HG02798 (cell line): Measurements from ENCODE around the gene CELA2B.
"Not testable (repeated sequence)": the region's sequence is repeated elsewhere in the genome, so short reads cannot be mapped to it uniquely, and the experiment has no call there.

Experiments used
- ATAC-seq: cut with Tn5 transposase; IDR thresholded peaks from one replicate; pipeline ENCODE4 v1.9.1; 2021; ENCODE audit warnings: mild to moderate bottlenecking; ENCODE audit not compliant: unreplicated experiment, poor library complexity

Gene CELA2B

DNA sequence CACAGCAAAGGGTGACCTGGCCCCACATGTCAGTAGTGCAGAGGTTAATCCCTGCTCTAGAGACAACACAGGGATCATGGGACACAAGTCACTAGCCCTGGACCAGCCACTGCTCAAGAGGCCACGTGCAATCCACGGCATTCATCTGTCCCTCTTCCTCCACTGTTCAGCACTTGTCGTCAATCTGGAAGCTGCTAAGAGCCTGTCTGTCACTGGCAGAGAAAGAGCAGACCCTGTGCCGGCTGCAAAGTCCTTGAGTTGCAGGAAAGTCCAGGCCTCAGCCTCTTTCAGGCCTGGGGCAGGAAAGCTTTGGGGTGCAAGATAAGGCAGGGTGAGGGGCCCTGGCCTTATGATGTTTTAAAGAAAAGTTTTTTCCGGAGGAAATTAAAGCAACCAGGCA lies 16.7 kb downstream of the CELA2B start:
- ATAC-seq, result no peak

DNA sequence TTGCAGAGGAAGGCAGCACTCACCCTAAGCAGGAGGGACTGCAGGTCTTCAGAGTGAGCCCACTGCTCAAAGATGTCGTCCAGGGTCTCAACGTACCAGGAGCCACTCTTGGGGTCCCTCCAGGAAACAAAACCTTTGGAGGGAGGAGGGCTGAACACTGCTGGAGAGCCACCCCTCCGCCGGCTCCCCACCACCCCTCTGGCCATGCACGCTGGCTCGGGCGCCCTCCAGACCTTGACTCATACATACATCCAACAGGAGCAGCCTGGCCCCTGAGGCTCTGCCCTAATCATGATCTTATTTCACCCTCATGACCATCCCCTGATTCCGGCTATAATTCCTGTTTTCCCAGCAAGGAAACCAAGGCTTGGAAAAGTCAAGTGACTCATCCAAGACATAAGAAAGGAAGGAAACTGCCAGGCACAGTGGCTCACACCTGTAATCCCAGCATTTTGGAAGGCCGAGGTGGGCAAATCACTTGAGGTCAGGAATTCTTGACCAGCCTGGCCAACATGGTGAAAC lies 18.0 kb downstream of the CELA2B start:
- no peak for ATAC-seq

DNA sequence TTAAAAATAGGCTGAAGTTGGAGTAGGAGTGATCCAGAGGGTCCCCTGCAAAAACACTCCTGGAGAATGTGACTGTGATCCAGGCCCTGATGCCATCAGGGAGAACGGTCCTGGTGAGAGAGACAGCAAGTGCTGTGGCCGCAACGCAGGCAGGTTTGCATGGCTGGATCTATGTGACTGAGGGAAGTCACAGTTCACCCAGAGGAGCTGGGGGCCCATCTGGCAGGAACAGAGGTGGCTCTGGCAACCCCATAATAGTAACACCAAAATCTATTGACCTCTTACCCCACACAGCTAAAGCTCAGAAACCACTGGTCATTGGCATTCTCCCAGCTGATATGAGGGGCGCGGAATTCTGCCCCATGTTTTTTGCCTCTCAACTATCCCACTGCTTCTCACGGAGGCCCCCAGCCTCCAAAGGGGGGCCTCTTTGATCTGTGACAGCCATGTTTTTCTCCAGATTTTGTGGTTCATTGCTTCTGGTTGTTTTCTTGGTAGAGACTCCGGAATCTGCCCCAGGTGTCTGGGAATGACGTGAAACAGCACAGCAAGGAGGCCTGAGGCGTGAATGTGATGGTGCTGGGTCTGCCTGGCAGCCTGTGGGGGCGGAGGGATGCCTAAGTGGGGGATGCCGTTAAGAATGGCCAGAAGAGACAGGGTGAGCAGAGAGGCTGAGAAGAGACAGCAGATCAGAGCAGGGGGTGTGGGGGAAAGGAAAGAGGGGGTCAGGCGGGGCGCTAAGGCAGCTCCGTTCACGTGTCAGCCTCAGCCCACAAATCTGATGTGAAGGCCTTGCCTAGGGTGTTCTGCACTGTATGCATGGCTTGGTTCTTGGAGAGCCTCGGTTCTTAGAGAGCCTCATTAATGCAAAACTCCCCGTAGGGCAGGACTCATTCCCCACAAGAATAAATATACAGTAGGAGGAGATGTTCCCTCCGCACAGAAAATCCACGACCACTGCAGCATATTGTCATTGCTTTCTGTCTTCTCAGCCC lies 24.6 kb downstream of the CELA2B start:
- no peak for ATAC-seq

DNA sequence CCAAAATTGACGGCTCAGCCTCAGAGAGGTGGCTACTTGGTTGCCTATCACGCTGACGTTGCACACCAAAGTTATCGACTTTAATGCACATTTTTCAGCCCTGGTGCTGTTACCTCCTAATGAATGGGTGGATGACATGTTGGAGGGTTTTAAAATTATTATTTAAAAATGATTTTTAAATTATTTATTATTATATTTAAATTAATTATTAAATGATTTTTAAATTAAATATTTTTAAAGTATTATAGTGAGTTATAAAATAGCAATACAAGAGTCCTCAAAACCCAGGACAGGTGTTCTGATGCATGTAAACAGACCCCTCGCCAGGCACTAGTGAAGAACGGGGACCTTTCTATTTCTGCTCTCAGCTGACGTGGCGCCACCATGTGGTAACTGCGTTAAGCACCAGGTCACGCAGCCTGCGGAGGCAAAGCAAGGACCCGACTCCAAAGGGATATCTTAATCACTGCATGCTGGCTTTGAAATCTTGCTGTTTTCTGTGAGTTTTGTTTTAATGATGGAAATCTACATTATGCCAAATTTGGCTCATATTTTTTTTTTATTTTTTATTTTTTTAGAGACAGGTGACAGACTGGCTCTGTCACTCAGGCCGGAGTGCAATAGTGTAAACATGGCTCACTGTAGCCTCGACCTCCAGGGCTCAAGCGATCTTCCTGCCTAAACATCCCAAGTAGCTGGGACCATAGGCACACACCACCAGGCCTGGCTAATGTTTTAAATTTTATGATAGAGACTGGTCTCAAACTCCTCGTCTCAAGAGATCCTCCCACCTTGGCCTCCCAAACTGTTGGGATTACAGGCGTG lies 25.5 kb downstream of the CELA2B start:
- ATAC-seq, result no peak

DNA sequence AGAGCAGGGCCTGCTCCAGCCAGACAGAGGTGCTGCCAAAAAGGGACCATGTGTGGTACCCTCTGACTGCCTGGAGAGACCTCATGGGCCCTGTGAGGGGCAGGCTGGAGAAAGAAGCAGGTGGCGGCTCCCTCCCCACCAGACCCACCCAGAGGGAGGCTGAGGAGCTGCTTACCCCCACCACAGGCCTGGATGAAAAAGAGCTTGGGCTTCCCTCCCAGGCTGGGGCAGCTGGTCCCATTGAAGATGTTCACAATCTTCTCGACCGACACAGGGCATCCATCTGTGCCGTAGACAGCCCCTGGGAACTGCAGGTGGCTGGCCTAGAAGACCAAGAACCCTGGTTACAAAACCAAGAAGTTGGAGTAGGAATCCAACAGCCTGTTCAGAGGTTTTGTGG lies 28.5 kb downstream of the CELA2B start:
- no peak for ATAC-seq

DNA sequence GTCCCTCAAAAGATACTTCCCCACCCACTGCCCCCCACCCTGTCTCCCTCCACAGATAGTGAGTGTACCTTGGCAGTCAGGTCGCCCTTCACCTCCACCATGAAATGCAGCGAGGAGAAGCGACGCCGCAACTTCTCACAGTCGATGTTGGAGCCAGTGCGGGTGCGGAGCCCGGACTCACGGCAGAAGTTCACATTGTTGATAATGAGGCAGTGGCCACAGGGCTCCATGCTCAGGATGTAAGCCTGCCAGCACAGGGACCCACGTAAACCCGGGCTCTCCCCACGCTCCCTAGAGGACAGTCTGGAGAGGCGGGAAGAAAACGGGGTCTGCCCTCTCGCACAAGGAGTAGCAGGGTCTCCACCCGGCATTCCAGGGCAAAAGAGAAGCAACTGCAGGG lies 30.9 kb downstream of the CELA2B start:
- no peak for ATAC-seq

DNA sequence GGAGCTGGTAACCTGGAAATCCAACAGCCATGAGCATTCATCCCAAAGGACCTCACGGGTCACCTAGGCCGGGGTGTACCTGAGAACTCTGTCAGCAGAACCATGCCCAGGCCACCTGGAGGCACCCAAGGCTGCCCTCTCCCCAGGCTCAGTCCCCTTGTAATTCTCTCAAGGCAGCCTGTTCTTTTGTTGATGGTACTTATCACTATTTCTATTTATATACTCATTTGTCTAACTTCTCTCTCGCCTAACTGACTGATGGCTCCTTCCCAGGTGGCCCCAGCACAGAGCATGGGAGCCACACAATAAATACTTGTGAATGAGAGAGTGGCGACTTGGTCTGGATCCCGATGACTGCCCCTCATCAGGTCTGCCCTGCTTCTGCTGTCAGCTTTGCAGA lies 31.4 kb downstream of the CELA2B start:
- no peak for ATAC-seq

DNA sequence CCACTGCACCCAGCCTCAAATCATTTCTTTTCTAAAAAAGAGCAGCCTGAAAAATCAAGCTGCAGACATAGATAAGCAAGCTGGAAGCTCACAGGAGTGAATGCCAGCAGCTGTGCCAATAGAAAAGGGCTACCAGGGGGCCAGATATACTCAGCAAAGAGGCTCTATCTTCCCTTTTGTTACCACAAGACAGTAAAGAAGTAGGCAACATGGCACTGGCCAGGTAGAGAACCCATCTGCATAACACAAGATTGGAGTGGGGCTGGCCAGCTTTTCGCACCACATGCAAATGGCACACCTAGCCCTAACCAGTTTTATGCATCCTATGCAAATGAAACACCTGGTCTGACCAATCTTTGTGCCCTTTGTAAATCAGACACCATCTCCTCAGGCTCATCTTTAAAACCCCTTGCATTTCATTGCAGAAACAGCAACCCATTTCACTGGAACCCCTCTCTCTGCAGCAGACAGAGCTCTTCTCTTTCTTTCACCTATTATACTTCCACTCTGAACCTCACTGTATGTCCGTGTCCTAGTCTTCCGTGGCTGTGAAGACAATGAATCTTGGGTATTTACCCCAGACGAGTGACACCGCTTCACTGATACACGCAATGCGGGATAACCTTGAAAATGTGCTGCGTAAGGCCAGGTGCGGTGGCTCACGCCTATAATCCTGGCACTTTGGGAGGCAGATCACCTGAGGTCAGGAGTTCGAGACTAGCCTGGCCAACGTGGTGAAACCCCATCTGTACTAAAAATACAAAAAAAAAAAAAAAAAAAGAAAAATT lies 33.0 kb downstream of the CELA2B start:
- ATAC-seq, result no peak

DNA sequence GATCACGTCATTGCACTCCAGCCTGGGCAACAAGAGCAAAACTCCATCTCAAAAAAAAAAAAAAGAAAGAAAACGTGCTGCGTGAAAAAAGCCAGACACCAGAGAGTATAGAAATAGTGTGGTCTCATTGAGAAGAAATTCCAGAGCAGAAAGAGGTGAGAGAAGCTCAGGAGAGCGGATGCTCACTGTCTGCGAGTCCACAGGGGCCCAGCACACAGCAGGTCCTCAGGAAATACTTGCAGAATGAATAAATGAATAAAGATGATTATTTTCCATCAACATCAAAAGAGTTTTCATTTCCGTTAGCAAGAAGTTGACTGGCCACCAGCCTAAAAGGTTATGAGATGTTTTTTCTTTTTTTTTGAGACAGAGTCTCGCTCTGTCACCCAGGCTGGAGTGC lies 33.7 kb downstream of the CELA2B start:
- no peak for ATAC-seq

DNA sequence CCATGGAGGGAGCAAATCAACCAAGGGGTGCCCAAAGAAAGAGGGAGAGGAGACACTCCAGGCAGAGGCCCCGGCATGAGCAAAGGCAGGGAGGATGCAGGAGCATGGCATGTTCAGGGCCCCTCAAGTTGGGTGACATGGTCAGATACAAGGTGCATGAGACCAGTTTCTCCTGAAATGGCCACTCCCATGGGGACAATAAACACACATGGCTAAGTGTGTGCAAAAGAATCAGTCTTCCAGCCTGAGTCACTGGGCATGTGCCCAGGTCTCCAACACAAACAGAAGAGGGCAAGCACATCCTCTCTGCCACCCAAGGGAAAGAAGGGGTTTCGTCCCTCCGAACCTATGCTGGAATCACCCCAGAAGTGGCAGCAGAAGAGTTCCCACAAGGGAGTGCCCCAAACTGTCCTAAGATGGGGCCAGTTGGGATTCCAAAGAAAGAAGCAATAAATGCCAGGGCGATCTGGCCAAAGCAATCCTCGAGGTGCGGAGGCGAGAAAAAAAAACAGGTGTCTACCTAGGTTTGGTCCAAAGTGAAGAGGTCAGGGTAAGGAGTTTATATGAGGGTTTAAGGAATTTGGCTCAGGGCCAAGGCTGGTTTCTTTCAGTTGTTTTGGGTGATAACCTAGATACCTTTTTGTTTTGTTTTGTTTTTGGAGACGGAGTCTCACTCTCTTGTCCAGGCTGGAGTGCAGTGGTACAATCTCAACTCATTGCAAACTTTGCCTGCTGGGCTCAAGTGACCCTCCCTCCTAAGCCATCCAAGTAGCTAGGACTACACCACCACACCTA lies 34.9 kb downstream of the CELA2B start:
- no peak for ATAC-seq

DNA sequence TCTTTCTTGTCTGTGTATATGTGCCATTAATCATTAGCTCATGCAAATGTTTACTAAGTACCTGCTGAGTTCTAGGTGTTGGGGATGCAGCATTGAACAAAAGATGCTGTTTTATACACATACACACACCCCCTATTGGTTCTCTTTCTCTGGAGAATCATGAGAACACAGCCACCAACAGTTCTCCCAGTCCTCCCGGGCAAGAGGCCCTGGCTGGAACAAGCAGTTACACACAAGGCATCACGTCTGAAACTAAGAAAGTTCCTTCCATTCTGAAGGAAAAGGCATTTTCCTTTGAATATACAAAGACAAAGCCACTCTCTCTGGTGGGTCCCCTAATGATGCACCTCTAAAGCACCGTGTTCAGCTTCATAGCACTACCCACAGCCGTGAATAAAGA lies 37.3 kb downstream of the CELA2B start:
- ATAC-seq, result no peak

DNA sequence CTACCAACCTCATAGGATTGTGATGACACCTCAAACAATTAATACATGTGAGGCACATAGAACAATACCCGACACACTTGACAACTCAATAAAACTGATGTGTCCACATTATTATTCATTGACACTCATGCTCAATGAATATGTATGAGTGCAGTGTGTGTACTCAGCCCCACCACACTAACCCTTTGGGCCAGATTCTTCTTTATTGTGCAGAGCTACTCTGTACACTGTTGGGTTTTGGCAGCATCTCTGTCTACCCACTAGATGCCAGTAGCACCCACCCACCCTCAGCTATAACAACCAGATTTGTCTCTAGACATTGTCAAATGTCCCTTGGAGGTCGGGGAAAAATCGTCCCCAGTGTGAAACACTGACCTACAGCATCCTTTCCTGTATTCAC lies 38.0 kb downstream of the CELA2B start:
- ATAC-seq, result no peak

DNA sequence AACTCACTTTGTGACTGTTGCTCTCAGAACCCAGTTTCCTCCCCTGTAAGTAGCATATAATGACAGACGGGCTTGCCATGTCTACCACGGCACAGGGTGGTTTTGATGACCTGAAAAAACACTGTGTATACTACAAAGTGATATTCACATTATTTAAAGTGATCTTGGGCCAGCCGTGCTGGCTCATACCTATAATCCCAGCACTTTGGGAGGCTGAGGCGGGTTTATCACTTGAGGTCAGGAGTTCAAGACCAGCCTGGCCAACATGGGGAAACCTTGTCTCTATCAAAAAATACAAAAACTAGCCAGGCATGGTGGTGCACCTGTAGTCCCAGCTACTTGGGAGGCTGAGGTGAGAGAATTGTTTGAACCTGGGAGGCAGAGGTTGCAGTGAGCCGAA lies 38.7 kb downstream of the CELA2B start:
- not testable (repeated sequence) for ATAC-seq

DNA sequence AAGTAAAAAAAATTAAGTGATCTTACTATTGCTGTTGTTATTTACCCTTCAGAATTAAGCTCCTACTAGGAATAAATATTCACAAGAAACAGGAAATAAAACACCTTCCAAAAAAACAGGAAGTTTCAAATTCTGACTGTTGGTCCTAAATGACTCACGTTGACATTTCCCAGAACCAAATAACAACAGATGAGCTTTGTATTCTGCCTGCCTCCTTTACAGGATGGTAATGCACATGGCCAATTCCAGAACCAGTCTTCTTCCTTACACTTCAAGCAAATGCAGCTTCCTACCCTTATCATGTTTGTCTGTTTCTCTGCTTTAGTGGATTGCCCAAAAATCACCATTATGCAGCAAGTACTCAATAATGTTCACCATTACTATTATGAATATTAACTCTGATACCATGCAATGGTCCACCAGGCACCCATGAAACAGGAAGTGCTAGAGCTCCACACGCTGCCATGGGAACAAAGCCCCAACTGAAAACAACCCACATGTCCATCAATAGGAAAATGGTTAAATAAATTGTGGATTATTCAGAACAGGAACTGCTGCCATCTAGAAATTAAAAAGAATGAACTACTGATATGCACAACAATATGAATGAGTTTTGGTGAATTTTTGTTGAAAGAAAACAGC lies 39.2 kb downstream of the CELA2B start:
- ATAC-seq, result no peak

DNA sequence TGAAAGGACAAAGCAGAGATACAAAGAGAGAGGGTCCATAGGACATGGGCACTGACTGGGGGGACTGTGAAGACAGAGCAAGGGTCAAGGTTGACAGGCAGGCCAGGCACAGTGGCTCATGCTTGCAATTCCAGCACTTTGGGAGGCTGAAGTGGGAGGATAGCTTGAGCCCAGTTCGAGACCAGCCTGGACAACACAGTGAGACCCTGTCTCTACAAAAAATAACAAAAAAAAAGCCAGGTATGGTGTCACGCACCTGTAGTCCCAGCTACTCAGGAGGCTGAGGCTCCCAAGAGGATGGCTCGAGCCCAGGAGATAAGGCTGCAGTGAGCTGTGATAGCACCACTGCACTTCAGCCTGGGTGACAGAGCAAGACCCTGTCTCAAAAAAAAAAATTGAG lies 43.7 kb downstream of the CELA2B start:
- ATAC-seq, result no peak

DNA sequence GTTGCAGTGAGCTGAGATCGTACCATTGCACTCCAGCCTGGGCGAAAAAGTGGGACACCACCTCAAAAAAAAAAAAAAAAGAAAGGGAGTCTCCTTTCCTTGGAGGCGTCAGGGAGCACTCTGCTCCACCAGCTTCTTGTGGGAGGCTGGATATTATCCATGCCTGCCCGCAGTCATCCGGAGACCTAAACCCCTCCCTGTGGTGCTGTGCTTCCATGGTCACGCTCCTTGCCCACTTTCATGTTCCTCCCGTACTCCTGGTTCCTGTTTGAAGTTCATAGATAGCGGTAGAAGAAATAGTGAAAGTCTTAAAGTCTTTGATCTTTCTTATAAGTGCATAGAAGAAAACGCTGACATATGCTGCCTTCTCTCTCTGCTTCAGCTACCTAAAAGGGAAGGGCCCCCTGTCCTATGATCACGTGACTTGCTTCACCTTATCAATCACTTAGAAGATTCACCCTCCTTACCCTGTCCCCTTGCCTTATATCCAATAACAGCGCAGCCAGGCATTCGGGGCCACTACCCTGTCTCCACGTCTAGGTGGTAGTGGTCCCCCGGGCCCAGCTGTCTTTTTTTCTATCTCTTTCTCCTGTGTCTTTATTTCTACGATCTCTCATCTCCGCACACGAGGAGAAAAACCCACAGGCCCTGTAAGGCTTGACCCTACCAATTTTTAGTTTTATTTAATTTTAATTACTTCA lies 45.5 kb downstream of the CELA2B start:
- not testable (repeated sequence) for ATAC-seq

DNA sequence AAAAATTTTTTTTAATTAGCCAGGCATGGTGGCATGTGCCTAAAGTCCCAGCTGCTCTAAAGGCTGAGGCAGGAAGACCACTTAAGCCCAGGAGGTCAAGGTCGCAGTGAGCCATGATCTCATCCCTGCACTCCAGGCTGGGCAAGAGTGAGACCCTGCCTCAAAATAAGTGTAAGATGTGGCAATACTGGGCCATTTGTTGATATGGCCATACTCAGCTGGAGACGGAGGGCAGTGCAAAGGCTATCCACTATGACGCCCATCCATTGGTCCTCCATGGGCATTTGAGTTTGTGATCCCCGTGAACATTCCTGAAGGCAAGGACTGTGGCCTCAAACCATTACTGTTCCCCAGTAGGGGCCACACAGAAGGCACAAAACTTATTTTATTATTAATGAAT lies 46.6 kb downstream of the CELA2B start:
- ATAC-seq, result no peak
